Small intestine (tissue), 7 donors: ENCODE measurements around the gene SORL1. TPM values are rescaled to one million over a fixed set of nuclear protein-coding genes. Genes with fewer than 3 reads are reported as not detected.
"Not testable (repeated sequence)": the region's sequence is repeated elsewhere in the genome, so short reads cannot be mapped to it uniquely, and the experiment has no call there.

Experiments
- DNase-seq, 2 donors: peaks; one replicate each; pipeline versions ENCODE4 v3.0.0 to v3.0.0-alpha.2; 2013
- FAIRE-seq: peaks from 2 replicates; lab custom pipeline; 2012; peaks lifted over from hg19 to GRCh38; lab: Jason Lieb, UNC
- H3K27ac ChIP-seq, 3 donors: one replicate each; pipeline ENCODE4 v1.5.1; 2013; ENCODE audit warnings: low read length in 2 of 3, mild to moderate bottlenecking in 2 of 3, control low read depth in 1 of 3, inconsistent platforms in 1 of 3, low read depth in 1 of 3, moderate library complexity in 1 of 3
- H3K27me3 ChIP-seq, 3 donors: one replicate each; pipeline ENCODE4 v1.6.1; 2013; ENCODE audit warnings: low read length in 3 of 3, inconsistent platforms in 1 of 3; ENCODE audit not compliant: control insufficient read depth in 3 of 3, insufficient read depth in 3 of 3
- H3K36me3 ChIP-seq, 3 donors: one replicate each; pipeline ENCODE4 v1.6.1; 2013; ENCODE audit warnings: low read length in 3 of 3, inconsistent platforms in 1 of 3, low read depth in 1 of 3, mild to moderate bottlenecking in 1 of 3, moderate library complexity in 1 of 3; ENCODE audit not compliant: control insufficient read depth in 3 of 3, insufficient read depth in 2 of 3
- H3K4me1 ChIP-seq, 3 donors: one replicate each; pipeline ENCODE4 v1.6.1; 2013; ENCODE audit warnings: low read length in 2 of 3, inconsistent platforms in 1 of 3, low read depth in 1 of 3, mild to moderate bottlenecking in 1 of 3, moderate library complexity in 1 of 3; ENCODE audit not compliant: control insufficient read depth in 3 of 3, insufficient read depth in 2 of 3
- H3K4me3 ChIP-seq, 3 donors: one replicate each; pipeline ENCODE4 v1.5.1; 2013; ENCODE audit warnings: low read length in 3 of 3, control low read depth in 1 of 3, inconsistent platforms in 1 of 3, low read depth in 1 of 3, mild to moderate bottlenecking in 1 of 3, moderate library complexity in 1 of 3
- H3K9me3 ChIP-seq, 2 donors: one replicate each; pipeline ENCODE4 v1.6.1; 2013; ENCODE audit warnings: low read depth in 1 of 2, low read length in 1 of 2; ENCODE audit not compliant: control insufficient read depth in 2 of 2, insufficient read depth in 1 of 2
- WGBS, 3 donors: extraction: QIAGEN DNeasy Blood & Tissue Kit; methylation state at CpG; one replicate each; pipeline ENCODE4 v1.1.7; 2013; 5-methylcytosine and 5-hydroxymethylcytosine counted together
- polyA plus RNA-seq, 4 donors: library from polyadenylated mRNA; stranded (reverse) in 3 of 4; unstranded in 1 of 4; fragments of 200-250 nt in 3 of 4; fragments of 120-200 nt in 1 of 4; gene quantifications; one replicate each; pipeline versions ENCODE4 v1.2.1 to v1.2.3, GENCODE V29; 2013
- donor health status: healthy with polysubstance abuse.
- donor health status: control.
- donor health status: control.
- donor health status: Bipolar disorder and iron deficiency.
- donor health status: healthy.

SORL1 gene
- polyA plus RNA-seq, 4 donors = 4.6 to 64.5 (median 5.8) TPM

- whole genome bisulfite sequencing, 3 donors = 71 to 90% (median 86%) methylated on average over 25 of the region's 25 CpGs
- H3K27ac ChIP-seq = no peak overlapping the region
- no peaks in the 10 kb centered on the region for H3K4me1 ChIP-seq
These were observed 27.0 kb downstream of the SORL1 start for GRCh38 chr11:121478895-121479697.

GRCh38 chr11:121479698-121480238 is 27.7 kb downstream of the SORL1 start:
- Histone ChIP-seq H3K36me3 (peaks cover 0 to 33% (median 0%) of the 10 kb centered on the region in 3 donors), H3K4me1 (no peaks in the 10 kb centered on the region), H3K27ac (no peak overlapping the region), H3K27me3 (no peaks in the 10 kb centered on the region), H3K4me3 (no peak overlapping the region), H3K9me3 (no peaks in the 10 kb centered on the region)
- no peak for DNase-seq
- no peak for FAIRE-seq
- 90 to 96% (median 90%) methylated on average over 7 of the region's 7 CpGs for WGBS, 3 donors

More at GRCh38 chr11:121478895-121479697, 27.0 kb downstream of the SORL1 start:
- Histone ChIP-seq H3K27me3 (no peaks in the 10 kb centered on the region), H3K4me3 (no peak overlapping the region), H3K36me3 (peaks cover 0 to 35% (median 0%) of the 10 kb centered on the region in 3 donors), H3K9me3 (no peaks in the 10 kb centered on the region)
- no peak for DNase-seq
- no peak for FAIRE-seq

GRCh38 chr11:121481484-121482230 is 29.5 kb downstream of the SORL1 start:
- not testable (repeated sequence) for H3K4me1 ChIP-seq, H3K4me3 ChIP-seq, H3K9me3 ChIP-seq, H3K27me3 ChIP-seq, FAIRE-seq
- peak in 1 of 2 donors; percentile 26 for DNase-seq
- Histone ChIP-seq H3K36me3 (peaks cover 0 to 35% (median 0%) of the 10 kb centered on the region in 3 donors), H3K27ac (peak overlapping the region in 1 of 3 donors; percentile 51)
- WGBS, 3 donors = 74 to 81% (median 74%) methylated on average over 2 of the region's 2 CpGs

GRCh38 chr11:121482231-121483129 is 30.4 kb downstream of the SORL1 start:
- Histone ChIP-seq H3K4me3 (no peak overlapping the region), H3K36me3 (peaks cover 0 to 41% (median 0%) of the 10 kb centered on the region in 3 donors), H3K27ac (peak overlapping the region in 1 of 3 donors; percentile 51), H3K4me1 (no peaks in the 10 kb centered on the region), H3K27me3 (no peaks in the 10 kb centered on the region), H3K9me3 (no peaks in the 10 kb centered on the region)
- DNase-seq (peak in 1 of 2 donors; percentile 26), FAIRE-seq (no peak)
- WGBS, 3 donors = 73 to 89% (median 83%) methylated on average over 9 of the region's 9 CpGs

- Histone ChIP-seq H3K9me3 (no peaks in the 10 kb centered on the region), H3K27me3 (no peaks in the 10 kb centered on the region), H3K4me3 (no peak overlapping the region), H3K4me1 (no peaks in the 10 kb centered on the region), H3K36me3 (peaks cover 0 to 39% (median 2%) of the 10 kb centered on the region in 3 donors), H3K27ac (no peak overlapping the region)
- DNase-seq = no peak
- FAIRE-seq = no peak
- 80 to 90% (median 85%) methylated on average over 4 of the region's 4 CpGs for WGBS, 3 donors
These were observed 31.8 kb downstream of the SORL1 start for GRCh38 chr11:121483805-121484480.

- no peaks in the 10 kb centered on the region for H3K27me3 ChIP-seq
- DNase-seq = no peak
- no peaks in the 10 kb centered on the region for H3K4me1 ChIP-seq
- no peak overlapping the region for H3K4me3 ChIP-seq
- WGBS, 3 donors = 87 to 90% (median 90%) methylated on average over 7 of the region's 7 CpGs
- H3K27ac ChIP-seq = no peak overlapping the region
- no peaks in the 10 kb centered on the region for H3K9me3 ChIP-seq
- FAIRE-seq = no peak
- peaks cover 0 to 33% (median 2%) of the 10 kb centered on the region in 3 donors for H3K36me3 ChIP-seq
These were observed 33.1 kb downstream of the SORL1 start for GRCh38 chr11:121485216-121485615.

- Histone ChIP-seq H3K27ac (no peak overlapping the region), H3K9me3 (no peaks in the 10 kb centered on the region), H3K27me3 (no peaks in the 10 kb centered on the region), H3K4me1 (no peaks in the 10 kb centered on the region), H3K4me3 (no peak overlapping the region), H3K36me3 (peaks cover 0 to 35% (median 2%) of the 10 kb centered on the region in 3 donors)
- FAIRE-seq (no peak), DNase-seq (no peak)
- WGBS, 3 donors = 87 to 96% (median 95%) methylated on average over 5 of the region's 5 CpGs
These were observed 33.9 kb downstream of the SORL1 start for GRCh38 chr11:121486054-121486453.
